Endothelial cell of umbilical vein (primary cell): ENCODE results near the gene SPRED2. TPM values are rescaled to one million over a fixed set of nuclear protein-coding genes. Genes with fewer than 3 reads are reported as not detected.

Experiments used
- BruUV-seq: library from RNA; stranded (reverse); fragments of 400-500 nt; replicated peaks from 2 replicates; lab custom pipeline; 2021; lab: Mats Ljungman, UMichigan
- CTCF ChIA-PET: fragments of 300-600, 350-600 bp; sonication (Branson Sonifier 250); formaldehyde crosslinking; loops from one replicate; lab custom pipeline; 2021; ENCODE audit warnings: antibody characterized with exemption, inconsistent platforms; lab: Charles Lee
- POLR2A ChIA-PET: fragments of 300-600, 350-600 bp; sonication (Branson Sonifier 250); formaldehyde crosslinking; loops from one replicate; lab custom pipeline; 2021; ENCODE audit warnings: antibody characterized with exemption, inconsistent platforms; lab: Charles Lee
- DNase-seq: peaks from one replicate; pipeline ENCODE4 v3.0.0-alpha.2; 2011; ENCODE audit warnings: low read depth, low spot score
- FAIRE-seq: peaks from 2 replicates; lab custom pipeline; 2011; peaks lifted over from hg19 to GRCh38; lab: Jason Lieb, UNC
- H2AFZ ChIP-seq: 2 replicates; pipeline ENCODE4 v1.6.0; 2012; ENCODE audit warnings: low read depth, low read length, control low read depth, inconsistent platforms
- H3K27ac ChIP-seq: 2 replicates; pipeline ENCODE4 v1.5.1; 2011; ENCODE audit warnings: low read depth, mild to moderate bottlenecking, control low read depth, low read length, moderate library complexity; ENCODE audit not compliant: insufficient read depth
- H3K27me3 ChIP-seq, 2 experiments: 2 replicates each; pipeline versions ENCODE4 v1.6.0 to v1.6.1; 2011; ENCODE audit warnings: low read length in 2 of 2, mixed read lengths in 1 of 2; ENCODE audit not compliant: control insufficient read depth in 2 of 2, insufficient read depth in 2 of 2
- H3K36me3 ChIP-seq, 2 experiments: 2 replicates in 1 of 2; 3 replicates in 1 of 2; pipeline ENCODE4 v1.5.1; 2011; ENCODE audit warnings: low read length in 2 of 2, mild to moderate bottlenecking in 1 of 2, moderate library complexity in 1 of 2; ENCODE audit not compliant: control insufficient read depth in 2 of 2, insufficient read depth in 2 of 2; ENCODE audit errors: extremely low read depth in 1 of 2
- H3K4me1 ChIP-seq: 3 replicates; pipeline ENCODE4 v1.5.1; 2011; ENCODE audit warnings: mild to moderate bottlenecking, low read length; ENCODE audit not compliant: control insufficient read depth, insufficient read depth; ENCODE audit errors: extremely low read depth
- H3K4me2 ChIP-seq: 2 replicates; pipeline ENCODE4 v1.6.1; 2011; ENCODE audit warnings: low read length, control low read depth, mixed read lengths; ENCODE audit not compliant: insufficient read depth
- H3K4me3 ChIP-seq, 3 experiments: fragments of 200-600 bp in 1 of 3; sonication (generic), shearing (Covaris generic) in 1 of 3; replicated peaks in 1 of 3; 2 replicates each; pipeline ENCODE4 v1.5.1; 2011 to 2016; ENCODE audit warnings: control low read depth in 3 of 3, low read length in 3 of 3, mild to moderate bottlenecking in 2 of 3, inconsistent platforms in 1 of 3, low read depth in 1 of 3, moderate library complexity in 1 of 3; ENCODE audit not compliant: insufficient read depth in 1 of 3
- H3K79me2 ChIP-seq: 2 replicates; pipeline ENCODE4 v1.6.0; 2012; ENCODE audit warnings: low read length, inconsistent platforms; ENCODE audit not compliant: control insufficient read depth, insufficient read depth
- H3K9ac ChIP-seq: replicated peaks from 2 replicates; pipeline ENCODE3; 2011; ENCODE audit warnings: low read length, control low read depth; ENCODE audit not compliant: insufficient read depth; ENCODE audit errors: extremely low read depth
- H3K9me1 ChIP-seq: replicated peaks from 3 replicates; pipeline ENCODE4 v1.6.0; 2011; ENCODE audit warnings: mild to moderate bottlenecking, low read length; ENCODE audit not compliant: control insufficient read depth, insufficient read depth; ENCODE audit errors: extremely low read depth
- H3K9me3 ChIP-seq: replicated peaks from 2 replicates; pipeline ENCODE4 v1.5.1; 2012; ENCODE audit warnings: low read length, inconsistent platforms; ENCODE audit not compliant: control insufficient read depth, insufficient read depth
- H4K20me1 ChIP-seq: replicated peaks from 2 replicates; pipeline ENCODE3; 2011; ENCODE audit warnings: mild to moderate bottlenecking, low read length; ENCODE audit not compliant: control insufficient read depth, insufficient read depth; ENCODE audit errors: extremely low read depth
- CTCF ChIP-seq, 2 donors: IDR thresholded peaks; 1 replicate in 1 of 2; 2 replicates in 1 of 2; pipeline ENCODE4 v1.5.1; 2011; ENCODE audit warnings: low read length in 2 of 2, mild to moderate bottlenecking in 2 of 2, moderate library complexity in 2 of 2, control low read depth in 1 of 2, inconsistent platforms in 1 of 2, low read depth in 1 of 2; ENCODE audit not compliant: insufficient read depth in 1 of 2; ENCODE audit errors: extremely low read depth in 1 of 2
- EZH2 ChIP-seq: IDR thresholded peaks from 2 replicates; pipeline ENCODE4 v1.6.1; 2012; ENCODE audit warnings: borderline replicate concordance, low read depth, mild to moderate bottlenecking, moderate library complexity, low read length, inconsistent platforms; ENCODE audit not compliant: severe bottlenecking
- FOS ChIP-seq: IDR thresholded peaks from 2 replicates; pipeline ENCODE4 v1.6.1; 2011; ENCODE audit warnings: mild to moderate bottlenecking, low read length, moderate library complexity, borderline replicate concordance; ENCODE audit not compliant: insufficient read depth
- GATA2 ChIP-seq: IDR thresholded peaks from 2 replicates; pipeline ENCODE4 v1.7.0; 2011; ENCODE audit warnings: low read depth, mild to moderate bottlenecking, moderate library complexity, mixed read lengths, low read length; ENCODE audit not compliant: insufficient read length, insufficient read depth
- JUN ChIP-seq: IDR thresholded peaks from 2 replicates; pipeline ENCODE4 v1.6.1; 2011; ENCODE audit warnings: borderline replicate concordance, low read depth; ENCODE audit not compliant: insufficient read length, insufficient read depth
- MAX ChIP-seq: IDR thresholded peaks from 2 replicates; pipeline ENCODE4 v1.6.1; 2011; ENCODE audit not compliant: insufficient read depth, insufficient read length
- MYC ChIP-seq: IDR thresholded peaks from one replicate; pipeline ENCODE4 v1.6.1; 2011; ENCODE audit warnings: mild to moderate bottlenecking, low read depth, low read length
- POLR2A ChIP-seq: IDR thresholded peaks from 2 replicates; pipeline ENCODE4 v1.6.1; 2012; ENCODE audit warnings: low read depth, mild to moderate bottlenecking, control low read depth, low read length
- POLR2AphosphoS5 ChIP-seq: IDR thresholded peaks from 2 replicates; pipeline ENCODE4 v1.6.1; 2012; ENCODE audit warnings: low read depth, mild to moderate bottlenecking, control low read depth, low read length, moderate library complexity; ENCODE audit not compliant: insufficient read depth
- dilution Hi-C: fragments of 300-500 bp; cut with MboI; formaldehyde crosslinking; loops from one replicate; pipeline ENCODE4 v1.15.0; 2019; ENCODE audit warnings: low sequenced_read_pairs; ENCODE audit not compliant: extremely low pct_ligation_motif_present
- intact Hi-C: fragments of 100-400 bp; cut with micrococcal nuclease; formaldehyde crosslinking; loops from one replicate; pipeline ENCODE4 v1.10.0; 2022
- polyA plus RNA-seq, 4 experiments: library from polyadenylated mRNA; depleted of rRNA in 3 of 4; stranded (reverse) in 3 of 4; unstranded in 1 of 4; fragments of >200 nt; gene quantifications; 2 replicates each; pipeline versions ENCODE4 v1.2.1 to v1.2.3, GENCODE V29; 2011 to 2012; ENCODE audit warnings: missing spikeins in 1 of 4
- total RNA-seq: library from RNA; stranded (reverse); gene quantifications from 2 replicates; pipeline ENCODE4 v1.2.3, GENCODE V29; 2021

Gene SPRED2
- total and polyA plus RNA-seq, 2 donors (not counting 3 experiments of a cell fraction or from before 2014, with no cell fraction given) = 3.6 to 9.6 TPM

GRCh38 chr2:65316072-65316471 lies 116.3 kb downstream of the SPRED2 start:
- dilution Hi-C loops (no loop called here), intact Hi-C loops (no loop called here)
- ChIA-PET POLR2A (no interaction called here), CTCF (no interaction called here)
- DNase-seq (no peak), FAIRE-seq (no peak)
- H3K27me3 ChIP-seq = no peaks in the 10 kb centered on the region
- TF ChIP-seq FOS = no peak
- TF ChIP-seq MAX = no peak
- no peak for TF ChIP-seq POLR2AphosphoS5
- no peak for TF ChIP-seq GATA2
- TF ChIP-seq JUN = no peak
- no peak for TF ChIP-seq CTCF (IDR thresholded peaks at IDR 0.05; ENCODE audit: extremely low read depth in 1 of 2, insufficient read depth in 1 of 2, low read depth in 1 of 2, low read length in 2 of 2)
- no peak for TF ChIP-seq POLR2A
- no peak for TF ChIP-seq EZH2
- TF ChIP-seq MYC = no peak
- no peak overlapping the region for H3K9ac ChIP-seq
- no TSS peak for BruUV-seq
- no peaks in the 10 kb centered on the region for H3K36me3 ChIP-seq
- H3K79me2 ChIP-seq = no peaks in the 10 kb centered on the region
- no peak overlapping the region for H3K27ac ChIP-seq
- H3K4me2 ChIP-seq = no peak overlapping the region
- no peaks in the 10 kb centered on the region for H4K20me1 ChIP-seq
- H3K9me3 ChIP-seq = no peaks in the 10 kb centered on the region
- no peaks in the 10 kb centered on the region for H3K4me1 ChIP-seq
- no peak overlapping the region for H3K4me3 ChIP-seq
- H3K9me1 ChIP-seq = no peaks in the 10 kb centered on the region
- H2AFZ ChIP-seq = no peak overlapping the region
